ENCODE measurements around the gene APBB2. TPM values are rescaled to one million over a fixed set of nuclear protein-coding genes. Genes with fewer than 3 reads are reported as not detected.
"Not testable (repeated sequence)": the region's sequence is repeated elsewhere in the genome, so short reads cannot be mapped to it uniquely, and the experiment has no call there.

APBB2 gene
- total RNA-seq, 1 experiment from 2014 or later = 49.0 TPM

- TF ChIP-seq ESRRA (CRISPR knock-in tag; IDR thresholded peaks at IDR 0.05; ENCODE audit: borderline replicate concordance) (no peak), MYBL2 (CRISPR knock-in tag; IDR thresholded peaks at IDR 0.05) (no peak), FOXJ3 (CRISPR knock-in tag; IDR thresholded peaks at IDR 0.05; ENCODE audit: borderline replicate concordance) (no peak), IRF1 (CRISPR knock-in tag; IDR thresholded peaks at IDR 0.05) (no peak), JUN (CRISPR knock-in tag; IDR thresholded peaks at IDR 0.05) (no peak), SMAD3 (CRISPR knock-in tag; IDR thresholded peaks at IDR 0.05; ENCODE audit: borderline replicate concordance) (no peak), RORB (CRISPR knock-in tag; IDR thresholded peaks at IDR 0.05) (no peak)
- peak; percentile 21 for DNase-seq (ENCODE audit: low spot score)
- peaks cover 11% of the 10 kb centered on the region; the same call in 1 of the 2 replicates for H3K4me1 Mint-ChIP-seq
- H3K36me3 Mint-ChIP-seq = no peaks in the 10 kb centered on the region
- POLR2A ChIA-PET = interaction anchor here (1.2 kb wide), 3 partner anchors 16 to 348 kb away, joined by 3 to 5 read pairs (median 5); partner anchors contain the start of gene UCHL1
- no peaks in the 10 kb centered on the region for H3K9me3 Mint-ChIP-seq
- H3K27ac Mint-ChIP-seq = no peak overlapping the region
- peak; percentile 78 for ATAC-seq
- H3K4me3 Mint-ChIP-seq = no peak overlapping the region
- CTCF ChIA-PET = interaction anchor here (0.5 to 3.4 kb wide), 58 partner anchors 10 to 1629 kb away, joined by 3 to 61 read pairs (median 4); partner anchors contain the start of genes APBB2 and UCHL1
- H3K27me3 Mint-ChIP-seq (ENCODE audit: low read depth) = no peaks in the 10 kb centered on the region
Observed at GRCh38 chr4:40908297-40908696, 306.0 kb downstream of the APBB2 start.

GRCh38 chr4:40905414-40905813 is 308.9 kb downstream of the APBB2 start:
- POLR2A ChIA-PET = no interaction called here
- no peak for DNase-seq (ENCODE audit: low spot score)
- no peak overlapping the region for H3K4me3 Mint-ChIP-seq
- H3K36me3 Mint-ChIP-seq = no peaks in the 10 kb centered on the region
- peak overlapping the region; percentile 7 for H3K27ac Mint-ChIP-seq
- CTCF ChIA-PET = interaction anchor here (0.7 to 1.6 kb wide), 3 partner anchors 19 to 65 kb away, joined by 3 to 4 read pairs (median 3); no protein-coding TSS in a partner anchor
- no peak for TF ChIP-seq ZNF416 (CRISPR knock-in tag; IDR thresholded peaks at IDR 0.05)
- no peak for TF ChIP-seq IRF2 (CRISPR knock-in tag; IDR thresholded peaks at IDR 0.05; ENCODE audit: borderline replicate concordance, low read depth)
- no peak for TF ChIP-seq GRHL2 (CRISPR knock-in tag; IDR thresholded peaks at IDR 0.05; ENCODE audit: insufficient replicate concordance, severe bottlenecking)
- no peak for TF ChIP-seq KAT7 (CRISPR knock-in tag; IDR thresholded peaks at IDR 0.05; ENCODE audit: borderline replicate concordance)
- no peak for TF ChIP-seq NR1H2 (CRISPR knock-in tag; IDR thresholded peaks at IDR 0.05)
- TF ChIP-seq FOXP4 (CRISPR knock-in tag; IDR thresholded peaks at IDR 0.05) = no peak
- H3K4me1 Mint-ChIP-seq = peaks cover 13% of the 10 kb centered on the region; the same call in 1 of the 2 replicates
- H3K9me3 Mint-ChIP-seq = no peaks in the 10 kb centered on the region
- H3K27me3 Mint-ChIP-seq (ENCODE audit: low read depth) = no peaks in the 10 kb centered on the region
- ATAC-seq = no peak

GRCh38 chr4:40900531-40900930 is 313.8 kb downstream of the APBB2 start:
- H3K4me1 Mint-ChIP-seq, POLR2A ChIA-PET: not testable (repeated sequence)
- CTCF ChIA-PET = interaction anchor here (0.6 to 2.0 kb wide), 7 partner anchors 24 to 1380 kb away, joined by 3 to 10 read pairs (median 4); no protein-coding TSS in a partner anchor

GRCh38 chr4:40897557-40898203 is 316.7 kb downstream of the APBB2 start:
- ChIA-PET CTCF (interaction anchor here (0.6 to 3.2 kb wide), 42 partner anchors 10 to 536 kb away, joined by 3 to 58 read pairs (median 4); partner anchors contain the start of gene APBB2), POLR2A (interaction anchor here (0.9 kb wide), 2 partner anchors 15 to 317 kb away, joined by 3 read pairs; partner anchors contain the start of gene APBB2)
- peaks cover 5% of the 10 kb centered on the region for H3K4me1 Mint-ChIP-seq
- TF ChIP-seq CTCF (IDR thresholded peaks at IDR 0.05) = peak; percentile 76
- TF ChIP-seq ETV6 (CRISPR knock-in tag; IDR thresholded peaks at IDR 0.05) = 0 out of 2 replicates have a peak, but pooled peaks have one; percentile 22
- TF ChIP-seq HMGA2 (CRISPR knock-in tag; IDR thresholded peaks at IDR 0.05) = no peak
- DNase-seq (ENCODE audit: low spot score) = peak; percentile 86
- no peaks in the 10 kb centered on the region for H3K9me3 Mint-ChIP-seq
- H3K36me3 Mint-ChIP-seq = no peaks in the 10 kb centered on the region
- H3K27ac Mint-ChIP-seq = no peak overlapping the region
- peak; percentile 91 for ATAC-seq
- no peak overlapping the region for H3K4me3 Mint-ChIP-seq
- no peaks in the 10 kb centered on the region for H3K27me3 Mint-ChIP-seq (ENCODE audit: low read depth)

More at GRCh38 chr4:40900531-40900930, 313.8 kb downstream of the APBB2 start:
- not testable (repeated sequence) for DNase-seq (ENCODE audit: low spot score); H3K36me3 Mint-ChIP-seq; ATAC-seq; H3K27me3 Mint-ChIP-seq (ENCODE audit: low read depth); H3K4me3 Mint-ChIP-seq; H3K27ac Mint-ChIP-seq; H3K9me3 Mint-ChIP-seq
